K562 (cell line): ENCODE measurements around the gene TBCCD1. TPM values are rescaled to one million over a fixed set of nuclear protein-coding genes. Genes with fewer than 3 reads are reported as not detected.

Source experiments
- CHD1 ChIP-seq: fragments of 200-600 bp; sonication (generic); IDR thresholded peaks from one replicate; pipeline ENCODE4 v1.6.1; 2012; ENCODE audit warnings: mild to moderate bottlenecking, moderate library complexity, low read length, inconsistent platforms
- FUS ChIP-seq: fragments of 200-400 bp; formaldehyde crosslinking; optimal IDR thresholded peaks from 2 replicates; pipeline ENCODE3; 2017; ENCODE audit warnings: low read depth, low read length
- LARP7 ChIP-seq: fragments of 450-650 bp; IDR thresholded peaks from 2 replicates; pipeline ENCODE4 v1.6.1; 2016
- LCOR ChIP-seq: sonication (generic); formaldehyde crosslinking; IDR thresholded peaks from 2 replicates; pipeline ENCODE4 v1.8.0; 2022; ENCODE audit warnings: mild to moderate bottlenecking, missing genetic modification reagents
- NR2C1 ChIP-seq, 2 experiments: fragments of 450-650 bp; IDR thresholded peaks; 2 replicates each; pipeline ENCODE4 v1.6.1; 2017; ENCODE audit warnings: mild to moderate bottlenecking in 2 of 2, antibody characterized with exemption in 1 of 2, inconsistent platforms in 1 of 2, missing compliant biosample characterization in 1 of 2, missing genetic modification characterization in 1 of 2
- NRF1 ChIP-seq, 2 experiments: fragments of 450-650 bp; IDR thresholded peaks in 1 of 2; conservative IDR thresholded peaks in 1 of 2; 2 replicates each; pipeline ENCODE4 v1.6.1; 2014; ENCODE audit warnings: mild to moderate bottlenecking in 2 of 2
- SRSF1 ChIP-seq: fragments of 200-400 bp; formaldehyde crosslinking; IDR thresholded peaks from 2 replicates; pipeline ENCODE4 v1.6.1; 2017; ENCODE audit warnings: mild to moderate bottlenecking, low read depth, low read length, moderate library complexity
- TRIM28 ChIP-seq: fragments of 450-650 bp; IDR thresholded peaks from 2 replicates; pipeline ENCODE4 v1.6.1; 2017
- XRCC5 ChIP-seq: fragments of 200-400 bp; formaldehyde crosslinking; IDR thresholded peaks from 2 replicates; pipeline ENCODE4 v1.6.1; 2017; ENCODE audit warnings: low read depth, mild to moderate bottlenecking, low read length
- ZNF175 ChIP-seq: fragments of 200-800 bp; sonication (Bioruptor generic); IDR thresholded peaks from 2 replicates; pipeline ENCODE4 v1.6.1; 2016; ENCODE audit warnings: low read depth, mild to moderate bottlenecking, missing genetic modification characterization, missing compliant biosample characterization
- polyA plus RNA-seq, 8 experiments: library from polyadenylated mRNA; depleted of rRNA in 4 of 8; stranded (reverse) in 5 of 8; unstranded in 3 of 8; fragments of >200 nt; fragmentation: Nextera tagmentation in 2 of 8; fragmentation: Illumina TruSeq in 1 of 8; extraction: Ambion mirVana in 2 of 8; extraction: Trizol in 1 of 8; gene quantifications; 2 replicates each; pipeline versions ENCODE4 v1.2.1 to v1.2.3, GENCODE V29; 2011 to 2014; ENCODE audit warnings: inconsistent platforms in 1 of 8, missing spikeins in 1 of 8
- total RNA-seq, 7 experiments: library from RNA; depleted of rRNA in 6 of 7; stranded (reverse); fragments of >200 nt in 6 of 7; fragmentation: Illumina TruSeq in 2 of 7; extraction: Trizol in 2 of 7; gene quantifications; 2 replicates each; pipeline versions ENCODE4 v1.2.1 to v1.2.3, GENCODE V29; 2011 to 2021; ENCODE audit warnings: low replicate concordance in 1 of 7
- TF ChIP-seq, protein P1 (sequence below): fragments of 250-450 bp; sonication (Bioruptor Pico); IDR thresholded peaks from 2 replicates; pipeline ENCODE4 v1.4.0; 2020; ENCODE audit warnings: mild to moderate bottlenecking, moderate library complexity
- TF ChIP-seq, protein P2 (sequence below): fragments of 250-450 bp; sonication (Bioruptor Pico); IDR thresholded peaks from 2 replicates; pipeline ENCODE4 v1.5.0; 2021; ENCODE audit warnings: mild to moderate bottlenecking, moderate library complexity
- TF ChIP-seq, protein P3 (sequence below): sonication (generic); formaldehyde crosslinking; IDR thresholded peaks from 2 replicates; pipeline ENCODE4 v1.8.1; 2023; ENCODE audit warnings: mild to moderate bottlenecking, missing genetic modification reagents, moderate library complexity
- TF ChIP-seq, protein P4 (sequence below): sonication (generic); formaldehyde crosslinking; IDR thresholded peaks from 2 replicates; pipeline ENCODE4 v1.8.0; 2022; ENCODE audit warnings: mild to moderate bottlenecking, low read depth, missing genetic modification reagents

Gene TBCCD1
- total and polyA plus RNA-seq, 9 of the 15 experiments (the other 6 are each of a cell fraction or from before 2014, with no cell fraction given): 17.7 to 31.1 (median 21.2) TPM

DNA sequence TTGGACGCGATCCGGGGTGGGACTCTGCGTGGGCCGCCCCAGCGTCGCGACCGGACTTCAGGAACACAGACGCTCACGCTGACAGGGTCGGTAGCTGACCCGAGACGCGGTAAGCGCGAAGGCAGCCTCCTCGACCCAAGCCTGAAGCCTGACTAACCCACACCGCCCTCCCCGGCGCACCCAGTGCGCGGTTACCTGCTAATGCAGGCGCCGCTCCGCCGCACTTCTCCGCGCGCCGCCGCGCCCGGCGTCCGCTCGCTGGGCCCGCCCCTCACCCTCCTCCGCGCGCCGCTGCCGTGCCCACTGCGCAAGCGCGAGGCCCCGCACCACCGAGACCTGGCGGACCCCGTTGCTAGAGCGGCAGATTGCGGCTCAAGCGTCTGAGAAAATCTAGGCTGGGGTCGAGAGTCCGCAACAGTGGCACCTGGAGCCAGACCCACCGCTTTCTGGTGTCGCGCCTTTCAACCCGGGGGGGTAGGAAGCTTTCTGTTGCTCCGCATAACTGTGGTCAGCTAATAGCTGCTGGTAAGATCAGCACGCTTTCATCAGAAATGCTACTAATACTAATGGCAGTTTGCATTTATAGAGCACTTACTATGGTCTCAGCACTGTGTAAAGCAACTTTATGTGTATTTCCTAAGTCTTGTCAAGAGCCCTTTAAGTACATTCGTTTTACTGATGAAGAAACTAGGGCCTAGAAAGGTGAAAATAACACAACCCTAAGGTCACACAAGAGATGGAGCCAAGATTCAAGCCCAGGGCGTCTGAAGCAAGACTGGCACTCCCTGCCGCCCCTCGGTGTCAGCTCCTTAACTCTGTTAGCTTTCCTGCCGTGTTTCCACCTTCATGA lies at the start of gene TBCCD1 (continued):
- TF ChIP-seq, protein P1, sequence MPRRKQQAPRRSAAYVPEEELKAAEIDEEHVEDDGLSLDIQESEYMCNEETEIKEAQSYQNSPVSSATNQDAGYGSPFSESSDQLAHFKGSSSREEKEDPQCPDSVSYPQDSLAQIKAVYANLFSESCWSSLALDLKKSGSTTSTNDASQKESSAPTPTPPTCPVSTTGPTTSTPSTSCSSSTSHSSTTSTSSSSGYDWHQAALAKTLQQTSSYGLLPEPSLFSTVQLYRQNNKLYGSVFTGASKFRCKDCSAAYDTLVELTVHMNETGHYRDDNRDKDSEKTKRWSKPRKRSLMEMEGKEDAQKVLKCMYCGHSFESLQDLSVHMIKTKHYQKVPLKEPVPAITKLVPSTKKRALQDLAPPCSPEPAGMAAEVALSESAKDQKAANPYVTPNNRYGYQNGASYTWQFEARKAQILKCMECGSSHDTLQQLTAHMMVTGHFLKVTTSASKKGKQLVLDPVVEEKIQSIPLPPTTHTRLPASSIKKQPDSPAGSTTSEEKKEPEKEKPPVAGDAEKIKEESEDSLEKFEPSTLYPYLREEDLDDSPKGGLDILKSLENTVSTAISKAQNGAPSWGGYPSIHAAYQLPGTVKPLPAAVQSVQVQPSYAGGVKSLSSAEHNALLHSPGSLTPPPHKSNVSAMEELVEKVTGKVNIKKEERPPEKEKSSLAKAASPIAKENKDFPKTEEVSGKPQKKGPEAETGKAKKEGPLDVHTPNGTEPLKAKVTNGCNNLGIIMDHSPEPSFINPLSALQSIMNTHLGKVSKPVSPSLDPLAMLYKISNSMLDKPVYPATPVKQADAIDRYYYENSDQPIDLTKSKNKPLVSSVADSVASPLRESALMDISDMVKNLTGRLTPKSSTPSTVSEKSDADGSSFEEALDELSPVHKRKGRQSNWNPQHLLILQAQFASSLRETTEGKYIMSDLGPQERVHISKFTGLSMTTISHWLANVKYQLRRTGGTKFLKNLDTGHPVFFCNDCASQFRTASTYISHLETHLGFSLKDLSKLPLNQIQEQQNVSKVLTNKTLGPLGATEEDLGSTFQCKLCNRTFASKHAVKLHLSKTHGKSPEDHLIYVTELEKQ: no peak
- TF ChIP-seq LCOR (CRISPR knock-in tag) (0 out of 2 replicates have a peak, but pooled peaks have one; percentile 64), FUS (peak; percentile 51), TRIM28 (0 out of 2 replicates have a peak, but pooled peaks have one; percentile 17), SRSF1 (no peak), ZNF175 (CRISPR knock-in tag) (no peak), NR2C1 (IDR thresholded peaks at IDR 0.05) (no peak), NR2C1 (tag; IDR thresholded peaks at IDR 0.05) (no peak), NRF1 (conservative IDR thresholded peaks at IDR 0.05 in 1 of 2, IDR thresholded peaks at IDR 0.05 in 1 of 2) (peak; percentile 96 to 97), CHD1 (no peak), XRCC5 (no peak), LARP7 (no peak)
- TF ChIP-seq, protein P2, sequence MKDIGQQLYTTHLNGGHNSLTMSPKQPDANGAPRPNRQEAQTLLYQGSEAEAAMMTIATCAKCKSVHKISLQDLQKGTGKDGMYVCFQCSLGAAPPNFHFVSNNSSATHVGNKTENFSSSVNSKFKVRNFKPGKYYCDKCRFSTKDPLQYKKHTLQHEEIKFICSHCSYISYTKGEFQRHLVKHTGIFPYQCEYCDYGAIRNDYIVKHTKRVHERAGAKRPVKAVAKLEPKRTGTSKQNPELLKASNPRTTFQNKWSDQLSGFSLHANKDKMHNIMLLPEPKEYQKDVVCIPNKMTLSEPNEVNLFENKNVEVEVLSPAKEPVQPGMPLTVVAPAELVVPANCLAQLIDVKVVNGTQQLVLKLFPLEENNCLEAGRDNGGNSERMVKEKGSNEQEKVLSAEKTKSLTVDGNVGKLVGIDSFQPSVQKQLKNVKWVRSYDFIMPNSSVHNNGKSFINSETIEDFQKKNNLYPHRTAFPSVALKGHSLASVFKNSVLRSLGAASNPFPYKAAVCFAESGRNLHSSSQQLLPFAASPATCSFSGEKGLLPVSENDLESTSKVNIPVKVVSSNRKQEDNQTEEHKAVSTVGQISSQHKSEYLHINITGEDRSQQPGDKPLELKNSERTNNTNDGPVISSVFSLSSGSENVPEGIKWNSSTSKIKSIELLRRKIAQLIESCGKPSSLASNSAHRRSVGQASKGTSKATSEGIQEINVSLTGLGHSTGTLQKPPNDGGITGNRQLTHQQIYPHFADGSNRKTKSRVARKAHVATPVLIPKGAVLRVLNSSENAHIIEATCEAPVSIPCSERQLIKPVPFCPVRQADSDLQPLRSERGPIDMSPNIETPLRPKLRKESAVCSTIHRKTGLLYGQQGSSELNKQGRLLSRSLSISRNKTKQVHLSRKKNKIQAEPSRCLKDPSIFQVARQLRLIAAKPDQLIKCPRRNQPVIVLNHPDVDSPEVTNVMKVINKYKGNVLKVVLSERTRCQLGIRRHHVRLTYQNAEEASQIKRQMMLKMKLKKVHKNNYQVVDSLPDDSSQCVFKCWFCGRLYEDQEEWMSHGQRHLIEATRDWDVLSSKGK: no peak
- TF ChIP-seq, protein P3, sequence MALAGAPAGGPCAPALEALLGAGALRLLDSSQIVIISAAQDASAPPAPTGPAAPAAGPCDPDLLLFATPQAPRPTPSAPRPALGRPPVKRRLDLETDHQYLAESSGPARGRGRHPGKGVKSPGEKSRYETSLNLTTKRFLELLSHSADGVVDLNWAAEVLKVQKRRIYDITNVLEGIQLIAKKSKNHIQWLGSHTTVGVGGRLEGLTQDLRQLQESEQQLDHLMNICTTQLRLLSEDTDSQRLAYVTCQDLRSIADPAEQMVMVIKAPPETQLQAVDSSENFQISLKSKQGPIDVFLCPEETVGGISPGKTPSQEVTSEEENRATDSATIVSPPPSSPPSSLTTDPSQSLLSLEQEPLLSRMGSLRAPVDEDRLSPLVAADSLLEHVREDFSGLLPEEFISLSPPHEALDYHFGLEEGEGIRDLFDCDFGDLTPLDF: no peak
- TF ChIP-seq, protein P4, sequence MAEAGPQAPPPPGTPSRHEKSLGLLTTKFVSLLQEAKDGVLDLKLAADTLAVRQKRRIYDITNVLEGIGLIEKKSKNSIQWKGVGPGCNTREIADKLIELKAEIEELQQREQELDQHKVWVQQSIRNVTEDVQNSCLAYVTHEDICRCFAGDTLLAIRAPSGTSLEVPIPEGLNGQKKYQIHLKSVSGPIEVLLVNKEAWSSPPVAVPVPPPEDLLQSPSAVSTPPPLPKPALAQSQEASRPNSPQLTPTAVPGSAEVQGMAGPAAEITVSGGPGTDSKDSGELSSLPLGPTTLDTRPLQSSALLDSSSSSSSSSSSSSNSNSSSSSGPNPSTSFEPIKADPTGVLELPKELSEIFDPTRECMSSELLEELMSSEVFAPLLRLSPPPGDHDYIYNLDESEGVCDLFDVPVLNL (CRISPR knock-in tag): no peak
